ENCODE data around the gene CCDC86.

The CCDC86 gene

GRCh38 chr11:60852982-60853950 lies 11.4 kb downstream of the CCDC86 start:
- no peak for DNase-seq (ENCODE audit: low read depth in 2 of 2)

DNA sequence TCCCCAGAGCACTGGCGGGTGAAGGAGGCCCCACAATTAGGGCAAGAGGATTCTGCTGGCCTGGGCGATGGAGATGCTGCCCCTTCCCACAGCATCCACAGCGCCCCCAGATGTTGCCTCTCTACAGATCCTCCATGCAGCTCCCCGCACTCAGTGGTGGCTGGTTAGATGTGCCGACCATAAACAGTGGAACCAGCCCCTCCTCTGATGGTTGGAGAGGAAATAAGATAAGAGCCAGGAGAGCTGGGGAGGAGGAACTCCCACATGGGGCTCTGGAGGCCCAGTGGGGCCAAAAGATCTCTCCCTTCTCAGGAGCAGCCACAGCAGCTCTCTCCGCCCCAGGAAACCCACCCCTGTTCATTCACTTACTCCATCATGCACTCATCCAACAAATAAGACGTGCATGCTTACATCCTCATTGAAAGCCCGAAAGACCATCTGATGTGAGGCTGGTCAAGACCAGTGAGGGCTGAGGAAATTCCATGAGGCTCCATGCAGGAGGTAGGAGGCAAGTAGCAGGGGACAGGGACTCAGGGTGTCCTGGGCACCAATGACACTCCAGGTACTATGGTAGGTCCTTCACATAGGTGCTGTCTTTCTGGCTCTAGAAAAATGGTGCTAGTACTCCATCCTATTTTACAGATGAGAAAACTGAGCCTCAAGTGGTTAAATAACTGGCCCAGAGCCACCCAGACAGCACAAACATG lies 12.4 kb downstream of the CCDC86 start:
- no peak for DNase-seq (ENCODE audit: low read depth in 2 of 2)

- no peak for DNase-seq (ENCODE audit: low read depth in 2 of 2)
Observed at GRCh38 chr11:60854847-60855725, 13.2 kb downstream of the CCDC86 start.

DNA sequence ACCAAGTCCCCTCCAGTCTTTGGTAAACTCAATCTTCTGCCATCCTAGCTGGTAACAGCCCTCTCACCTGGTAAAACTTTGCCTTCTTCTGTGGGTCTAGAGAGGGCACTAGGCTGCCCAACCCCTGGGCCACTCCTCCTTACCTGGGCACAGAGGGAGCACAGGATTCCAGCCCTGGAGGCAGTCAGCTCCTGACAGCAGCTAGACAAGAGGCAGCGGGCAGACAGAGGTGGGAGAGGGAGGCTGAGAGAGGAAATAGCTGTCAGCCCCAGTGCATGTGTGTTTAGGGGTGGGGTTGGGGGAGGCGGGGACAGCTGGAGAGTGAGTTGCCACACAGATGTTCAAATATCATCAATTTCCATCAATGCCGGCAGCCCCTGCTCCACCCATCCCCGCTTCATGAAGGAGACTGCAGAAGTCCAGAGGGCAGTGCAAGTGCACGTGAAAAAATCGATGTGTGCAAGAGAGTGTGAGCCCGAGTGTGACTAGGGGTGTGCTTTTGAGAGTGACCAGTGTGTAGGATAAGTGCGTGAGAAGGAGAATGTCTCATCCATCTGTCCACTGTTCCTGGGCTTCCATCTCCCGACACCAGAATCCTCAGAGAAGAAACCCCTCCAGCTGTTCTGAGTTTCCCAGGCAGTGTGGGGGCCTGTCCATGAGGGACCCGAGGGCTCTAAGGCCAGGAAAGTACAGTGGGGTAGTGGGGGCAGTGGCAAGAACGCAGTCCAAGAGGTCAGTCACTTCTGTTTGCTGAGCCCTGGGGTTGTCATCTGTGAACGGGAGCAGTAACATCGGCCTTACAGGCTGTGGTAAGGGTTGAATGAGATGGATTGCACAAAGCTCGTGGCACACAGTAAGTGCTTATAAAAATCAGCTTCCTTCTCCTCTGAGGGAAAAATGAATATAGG lies 14.1 kb downstream of the CCDC86 start, which contains the start of gene PTGDR2:
PTGDR2 (minus strand) TSS at position 225 of the 908 bp plus-strand sequence. CDS start 2,228 bp downstream, outside the sequence.
- no peak for DNase-seq (ENCODE audit: low read depth in 2 of 2)

- no peak for DNase-seq (ENCODE audit: low read depth in 2 of 2)
Observed at GRCh38 chr11:60857378-60858232, 15.7 kb downstream of the CCDC86 start.

GRCh38 chr11:60858236-60858635 lies 16.3 kb downstream of the CCDC86 start:
- no peak for DNase-seq (ENCODE audit: low read depth in 2 of 2)

DNA sequence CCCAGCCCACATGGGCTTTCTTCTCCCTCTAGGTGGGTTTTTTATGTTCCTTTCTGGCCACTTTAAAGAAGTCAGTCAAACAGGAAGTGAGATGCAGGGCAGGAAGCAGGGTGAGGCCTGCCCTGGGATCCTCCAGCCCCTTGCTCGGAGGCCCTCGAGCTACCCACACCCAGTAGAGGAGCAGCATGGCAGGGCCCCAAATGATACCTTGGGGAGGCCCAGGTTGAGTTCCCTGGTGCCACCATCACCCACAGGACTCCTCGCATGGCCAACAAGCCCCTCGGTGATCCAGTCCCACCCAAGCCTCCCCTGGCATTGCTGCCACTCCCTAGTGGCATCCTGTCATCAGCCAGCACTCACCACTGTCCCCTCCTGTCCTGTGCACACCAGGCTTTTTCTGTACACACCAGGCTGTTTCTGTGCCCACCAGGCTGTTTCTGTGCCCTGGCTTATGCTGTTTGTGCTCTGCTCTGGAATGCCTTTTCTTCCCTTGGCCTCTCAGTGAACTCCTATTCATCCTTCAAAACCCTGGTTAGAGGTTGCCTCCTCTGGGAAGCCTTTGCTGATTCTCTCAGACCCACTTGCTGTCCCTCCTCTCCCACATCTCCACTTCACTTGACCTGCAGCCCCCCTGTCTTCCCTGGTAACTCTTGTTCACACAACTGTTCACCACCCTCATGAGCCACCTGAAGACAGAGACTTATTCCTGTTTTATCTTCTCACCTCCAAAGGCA lies 17.0 kb downstream of the CCDC86 start:
- no peak for DNase-seq (ENCODE audit: low read depth in 2 of 2)

GRCh38 chr11:60859616-60860250 lies 17.8 kb downstream of the CCDC86 start:
- no peak for DNase-seq (ENCODE audit: low read depth in 2 of 2)

DNA sequence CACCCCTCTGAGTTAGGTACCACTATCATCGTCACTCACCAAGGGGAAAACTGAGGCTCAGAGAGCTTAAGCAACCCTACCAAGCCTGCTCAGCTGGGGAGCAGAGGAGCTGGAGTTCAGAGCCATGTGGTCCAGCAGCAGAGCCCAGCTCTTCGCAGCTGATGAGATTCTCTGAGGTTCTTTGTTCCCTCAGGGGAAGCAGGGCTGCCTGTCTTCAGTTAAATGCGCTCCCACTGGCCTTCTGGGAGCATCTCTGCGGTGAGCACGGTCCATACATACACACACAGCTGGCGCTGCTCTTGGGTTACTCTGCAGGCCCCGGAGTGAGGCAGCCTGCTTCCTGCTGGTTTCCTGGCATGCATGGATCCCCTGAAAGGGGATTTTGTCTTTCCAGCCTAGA lies 19.0 kb downstream of the CCDC86 start:
- no peak for DNase-seq (ENCODE audit: low read depth in 2 of 2)

- DNase-seq (ENCODE audit: low read depth in 2 of 2), result no peak
Observed at GRCh38 chr11:60862171-60862570, 20.3 kb downstream of the CCDC86 start.

DNA sequence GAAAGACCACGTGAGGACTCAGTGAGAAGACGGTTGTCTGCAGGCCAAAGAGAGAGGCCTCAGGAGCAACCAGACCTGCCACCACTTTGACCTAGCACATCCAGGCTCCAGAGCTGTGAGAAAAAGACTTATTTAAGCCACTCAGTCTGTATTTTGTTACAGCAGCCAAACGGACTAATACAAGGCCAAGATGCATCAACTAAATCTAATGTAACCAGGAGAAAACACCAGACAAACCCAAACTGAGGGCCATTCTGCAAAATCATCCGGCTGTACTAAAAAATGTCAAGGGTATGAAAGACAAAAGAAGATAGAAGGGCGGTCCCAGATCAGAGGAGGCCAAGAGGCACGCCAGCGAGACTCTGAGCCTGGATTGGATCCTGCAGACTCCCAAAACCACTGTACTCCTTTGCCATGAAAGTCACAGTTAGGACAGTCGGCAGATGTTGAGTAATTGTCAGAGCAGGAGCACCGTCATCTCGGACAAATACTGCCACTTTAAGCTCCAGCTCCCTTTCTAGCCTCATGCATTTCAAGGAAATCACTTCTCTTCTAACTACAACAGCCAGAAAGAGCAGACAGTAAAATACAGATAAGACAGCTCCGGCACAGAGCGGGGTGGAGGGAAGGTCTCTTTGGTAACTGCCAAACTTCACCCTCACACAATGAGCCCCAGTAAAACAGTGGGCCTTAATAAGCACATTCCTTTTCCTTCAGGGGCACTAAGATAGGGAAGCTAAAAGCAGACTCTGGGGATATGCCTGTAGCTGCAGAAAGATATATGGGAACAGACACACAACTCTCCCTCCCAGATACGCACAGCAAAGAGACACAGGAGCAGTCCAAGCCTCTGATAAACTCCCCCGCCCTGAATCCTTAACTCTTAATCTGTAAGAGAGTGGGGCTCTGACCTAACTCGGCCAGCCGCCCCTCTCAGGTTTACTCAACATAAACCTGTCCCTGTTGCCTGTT lies 21.9 kb downstream of the CCDC86 start:
- DNase-seq (ENCODE audit: low read depth in 2 of 2), result no peak

GRCh38 chr11:60864856-60865513 lies 23.1 kb downstream of the CCDC86 start:
- DNase-seq (ENCODE audit: low read depth in 2 of 2), result no peak

GRCh38 chr11:60866911-60867870 lies 25.3 kb downstream of the CCDC86 start, which contains the start of gene ZP1:
Gene ZP1, plus strand, starts transcription at chr11:60867542. Its CDS starts 20 bp downstream, at chr11:60867562.
- no peak for DNase-seq (ENCODE audit: low read depth in 2 of 2)

- DNase-seq (ENCODE audit: low read depth in 2 of 2), result no peak
Observed at GRCh38 chr11:60867871-60868681, 26.2 kb downstream of the CCDC86 start.
